Measurements from ENCODE around the gene MAD2L1BP.
"Not testable (repeated sequence)": the region's sequence is repeated elsewhere in the genome, so short reads cannot be mapped to it uniquely, and the experiment has no call there.

Gene MAD2L1BP, protein sequence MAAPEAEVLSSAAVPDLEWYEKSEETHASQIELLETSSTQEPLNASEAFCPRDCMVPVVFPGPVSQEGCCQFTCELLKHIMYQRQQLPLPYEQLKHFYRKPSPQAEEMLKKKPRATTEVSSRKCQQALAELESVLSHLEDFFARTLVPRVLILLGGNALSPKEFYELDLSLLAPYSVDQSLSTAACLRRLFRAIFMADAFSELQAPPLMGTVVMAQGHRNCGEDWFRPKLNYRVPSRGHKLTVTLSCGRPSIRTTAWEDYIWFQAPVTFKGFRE

DNA sequence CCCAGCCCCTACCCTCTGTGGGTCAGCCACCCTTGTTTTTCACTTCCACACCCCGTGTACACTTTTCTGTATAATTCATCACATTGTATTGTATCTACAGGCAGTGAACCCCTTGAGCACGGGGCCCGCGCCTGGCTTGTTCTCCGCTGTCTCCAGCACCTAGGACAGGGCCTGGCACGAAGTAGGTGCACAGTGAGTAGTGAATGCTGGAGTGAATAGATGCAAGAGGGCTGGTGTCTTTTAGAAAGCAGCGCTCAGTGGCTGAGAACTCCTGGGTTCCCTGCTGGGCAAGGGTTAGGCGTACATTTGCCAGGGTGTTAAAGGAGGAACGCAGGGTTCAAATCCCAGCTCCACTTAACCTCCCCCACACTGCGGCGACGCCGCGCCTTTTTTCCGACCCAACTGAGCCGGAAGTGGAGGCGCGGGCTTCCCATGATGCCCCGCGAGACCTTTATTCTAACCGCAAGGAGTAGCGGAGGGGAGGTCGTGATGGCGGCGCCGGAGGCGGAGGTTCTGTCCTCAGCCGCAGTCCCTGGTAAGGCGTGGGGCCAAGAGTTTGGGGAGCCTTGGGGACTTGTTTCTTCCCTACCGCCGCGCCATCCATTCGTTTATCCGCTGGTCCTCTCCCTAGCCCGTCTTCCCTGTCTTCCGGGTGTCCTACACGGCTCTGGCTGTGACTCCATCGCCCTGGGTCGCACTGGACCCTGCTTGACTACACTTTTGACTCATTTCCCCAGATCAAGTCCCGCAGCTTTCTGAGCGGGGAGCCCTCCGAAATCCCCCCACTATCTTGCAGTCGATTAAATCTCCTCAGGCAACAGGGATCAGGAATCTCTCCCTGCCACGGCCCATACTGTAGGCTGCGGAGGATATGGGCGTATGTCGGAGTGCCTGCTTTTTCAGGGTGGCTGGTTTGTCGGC is at the start of gene MAD2L1BP:
Gene MAD2L1BP (plus strand): TSS at position 454 of the 921 bp plus-strand sequence. CDS start 36 bp downstream, at position 490.
- peak; percentile 87 for DNase-seq

DNA sequence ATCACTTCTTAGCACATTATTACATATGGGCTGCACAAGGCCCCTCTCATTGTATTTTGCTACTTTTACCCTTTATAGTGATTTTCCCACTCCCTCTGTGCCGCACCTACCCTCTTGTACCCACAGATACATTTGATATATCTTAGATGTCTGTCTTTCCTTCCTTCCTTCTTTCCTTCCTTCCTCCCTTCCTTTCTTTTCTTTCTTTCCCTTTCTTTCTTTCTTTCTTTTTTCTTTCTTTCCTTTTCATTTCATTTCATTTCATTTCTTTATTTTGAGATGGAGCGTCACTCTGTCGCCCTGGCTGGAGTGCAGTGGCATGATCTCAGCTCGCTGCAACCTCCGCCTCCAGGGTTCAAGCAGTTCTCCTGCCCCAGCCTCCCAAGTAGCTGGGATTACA is 47.4 kb upstream of the MAD2L1BP start:
- DNase-seq: no peak

DNA sequence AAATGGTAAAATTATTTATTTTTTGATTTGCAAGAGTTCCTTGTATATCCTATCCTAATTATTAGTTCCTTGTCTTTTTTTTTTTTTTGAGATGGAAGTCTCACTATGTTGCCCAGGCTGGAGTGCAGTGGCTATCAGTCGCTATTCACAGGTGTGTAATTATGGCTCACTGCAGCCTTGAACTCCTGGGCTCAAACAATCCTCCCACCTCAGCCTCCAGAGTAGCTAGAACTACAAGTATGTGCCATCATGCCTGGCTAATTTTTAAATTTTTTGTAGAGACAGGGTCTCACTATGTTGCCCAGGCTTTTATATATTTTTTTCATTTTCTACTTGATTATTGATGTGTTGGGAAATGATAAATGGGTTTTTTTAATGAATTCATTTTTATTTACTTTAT is 46.1 kb upstream of the MAD2L1BP start:
- DNase-seq: not testable (repeated sequence)

DNA sequence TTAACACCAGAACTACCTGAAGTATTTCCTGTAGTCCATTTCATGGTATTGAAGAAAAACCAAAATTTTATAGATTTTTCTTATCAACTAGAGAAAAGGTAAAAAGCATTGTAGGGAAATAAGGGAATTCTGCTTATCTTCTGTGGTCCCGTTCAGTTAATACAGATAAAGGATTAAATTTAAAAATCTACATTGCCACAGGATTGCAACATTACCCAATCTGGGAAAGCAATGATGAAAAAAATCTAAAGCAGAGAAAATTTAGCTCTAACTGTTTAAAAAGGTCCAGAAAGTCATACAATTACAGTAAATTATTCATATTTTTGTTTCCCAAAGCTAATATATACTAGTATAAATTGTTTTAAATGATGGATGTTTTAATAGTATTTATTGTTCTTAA is 41.7 kb upstream of the MAD2L1BP start:
- no peak for DNase-seq

DNA sequence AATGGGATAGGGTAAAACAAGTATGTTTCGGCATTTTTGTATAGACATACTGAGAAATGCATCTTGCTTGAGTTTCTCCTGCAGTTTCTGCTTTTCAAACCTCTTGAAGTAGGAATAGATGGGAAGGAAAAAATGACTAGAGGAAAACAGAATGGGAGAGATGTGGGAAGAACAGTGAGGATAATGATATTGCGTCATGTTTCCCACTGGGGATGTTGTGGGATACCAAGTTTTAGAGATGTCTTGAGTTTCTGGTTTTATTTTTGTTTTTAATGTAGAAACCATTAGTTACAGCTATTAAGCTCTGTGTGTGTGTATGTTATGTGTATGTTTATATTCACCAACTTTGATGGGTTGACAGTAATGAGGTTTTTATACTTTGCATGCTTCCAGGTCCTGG is 35.0 kb upstream of the MAD2L1BP start:
- DNase-seq: no peak

DNA sequence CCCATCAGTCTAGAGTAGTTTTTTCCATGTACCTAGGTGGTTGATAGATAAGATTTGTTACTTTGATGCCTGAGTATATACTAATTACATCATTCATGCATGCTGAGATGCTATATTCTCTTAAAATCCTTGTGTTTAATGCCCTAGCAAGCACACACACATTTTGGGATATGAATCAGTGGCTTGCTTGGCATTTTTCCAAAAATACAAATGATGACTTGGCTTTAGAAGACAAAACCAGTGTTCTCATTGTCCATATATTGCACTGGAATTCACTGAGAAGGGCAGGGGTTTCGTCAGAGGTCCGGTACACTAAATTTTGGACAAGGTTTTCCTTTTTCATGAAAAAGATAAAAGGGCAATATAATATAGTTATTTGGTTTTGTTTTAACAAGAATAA is 31.5 kb upstream of the MAD2L1BP start:
- no peak for DNase-seq

DNA sequence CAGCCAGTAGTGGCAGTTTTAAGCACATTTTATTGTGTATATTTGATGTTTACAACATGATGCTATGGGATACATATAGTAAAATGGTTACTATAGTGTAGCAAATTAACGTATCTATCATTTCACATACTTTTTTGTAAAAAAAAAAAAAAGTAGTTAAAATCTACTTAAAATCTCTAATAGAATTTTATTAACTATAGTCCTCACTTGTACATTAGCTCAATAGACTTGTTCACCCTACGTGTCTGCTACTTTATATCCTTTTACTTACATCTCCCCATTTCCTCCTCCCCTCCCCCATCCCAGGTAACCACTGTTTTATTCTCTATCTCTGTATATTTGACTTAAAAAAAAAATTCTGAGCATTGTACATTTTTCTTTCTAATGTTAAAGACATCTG is 29.6 kb upstream of the MAD2L1BP start:
- DNase-seq: no peak

DNA sequence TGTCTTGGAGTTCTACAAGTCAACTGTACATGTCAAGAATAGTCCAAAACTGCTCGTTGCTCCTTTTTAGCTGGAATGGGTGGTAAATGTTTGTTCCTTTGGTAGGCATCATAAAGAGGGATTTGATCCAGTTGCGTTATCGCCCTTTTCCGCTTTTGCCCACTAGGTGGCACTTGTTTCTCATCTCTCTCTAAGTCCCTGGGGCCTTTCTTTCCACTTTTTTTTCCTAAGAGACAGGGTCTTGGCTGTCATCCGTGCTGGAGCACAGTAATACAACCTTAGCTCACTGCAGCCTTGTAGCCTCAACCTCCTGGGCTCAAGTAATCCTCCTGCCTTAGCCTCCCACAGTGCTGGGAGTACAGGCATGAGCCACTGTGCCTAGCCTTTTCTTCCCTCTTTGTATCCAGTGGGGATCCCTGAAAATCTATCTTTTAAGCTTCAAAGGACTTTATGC is 27.3 kb upstream of the MAD2L1BP start:
- DNase-seq: peak; percentile 77

DNA sequence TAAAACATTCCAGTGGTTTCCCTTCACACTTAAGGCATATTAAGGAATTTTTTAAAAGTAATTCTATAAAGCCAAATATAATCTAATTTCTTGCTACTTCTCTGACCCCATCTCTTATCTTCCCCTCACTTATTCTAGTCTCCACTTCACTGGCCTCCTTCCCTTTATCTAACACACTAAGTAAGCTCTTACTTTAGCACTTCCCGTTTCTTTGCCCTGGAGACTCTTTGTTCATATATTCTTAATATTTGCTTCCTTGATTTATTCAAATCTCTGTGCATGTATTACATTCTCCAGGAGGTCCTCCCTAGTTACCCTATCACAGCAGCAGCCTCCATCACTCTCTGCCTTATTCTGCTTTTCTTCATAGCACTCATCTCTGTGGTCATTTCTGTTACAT is 26.8 kb upstream of the MAD2L1BP start:
- no peak for DNase-seq

DNA sequence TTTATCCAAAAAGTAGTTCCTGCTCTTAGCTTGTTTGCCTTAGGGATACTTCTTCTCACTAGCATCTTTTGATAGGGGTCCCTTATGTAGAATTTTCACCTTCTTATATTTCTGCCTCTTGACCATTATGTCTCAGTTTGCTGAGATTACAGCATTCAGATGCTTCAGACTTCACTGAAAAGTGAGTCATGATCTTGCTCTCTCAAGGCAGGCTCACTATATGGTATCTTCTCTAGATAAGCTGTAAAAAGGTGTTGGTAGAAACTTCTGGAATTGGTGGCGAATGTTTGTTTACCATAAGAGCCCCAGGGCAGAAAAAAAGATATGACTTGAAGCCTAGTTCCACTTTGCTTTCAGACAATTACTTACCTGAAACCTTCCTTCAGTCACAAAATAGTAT is 26.2 kb upstream of the MAD2L1BP start:
- no peak for DNase-seq

DNA sequence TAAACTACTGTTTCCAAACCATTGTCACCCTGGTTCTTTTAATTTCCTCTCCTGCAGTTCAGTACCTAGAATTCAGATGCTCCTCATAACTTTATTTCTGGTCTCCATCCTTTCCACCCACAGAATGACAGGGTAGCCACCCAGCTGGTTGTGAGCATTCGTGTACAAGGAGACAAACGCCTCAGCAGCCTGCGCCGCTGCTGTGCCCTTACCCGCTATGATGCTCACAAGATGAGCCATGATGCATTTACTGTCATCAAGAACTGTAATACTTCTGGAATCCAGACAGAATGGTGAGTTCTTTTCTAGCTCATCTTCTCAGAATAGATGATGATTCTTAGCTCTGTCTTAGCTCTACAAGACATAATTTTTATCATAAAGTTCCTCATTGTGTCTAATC is 25.2 kb upstream of the MAD2L1BP start:
- no peak for DNase-seq

DNA sequence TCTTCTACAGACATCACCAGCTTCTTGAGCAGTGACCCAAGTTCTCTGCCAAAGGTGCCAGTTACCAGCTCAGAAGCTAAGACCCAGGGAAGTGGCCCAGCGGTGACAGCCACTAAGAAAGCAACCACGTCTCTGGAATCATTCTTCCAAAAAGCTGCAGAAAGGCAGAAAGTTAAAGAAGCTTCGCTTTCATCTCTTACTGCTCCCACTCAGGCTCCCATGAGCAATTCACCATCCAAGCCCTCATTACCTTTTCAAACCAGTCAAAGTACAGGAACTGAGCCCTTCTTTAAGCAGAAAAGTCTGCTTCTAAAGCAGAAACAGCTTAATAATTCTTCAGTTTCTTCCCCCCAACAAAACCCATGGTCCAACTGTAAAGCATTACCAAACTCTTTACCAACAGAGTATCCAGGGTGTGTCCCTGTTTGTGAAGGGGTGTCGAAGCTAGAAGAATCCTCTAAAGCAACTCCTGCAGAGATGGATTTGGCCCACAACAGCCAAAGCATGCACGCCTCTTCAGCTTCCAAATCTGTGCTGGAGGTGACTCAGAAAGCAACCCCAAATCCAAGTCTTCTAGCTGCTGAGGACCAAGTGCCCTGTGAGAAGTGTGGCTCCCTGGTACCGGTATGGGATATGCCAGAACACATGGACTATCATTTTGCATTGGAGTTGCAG is 21.8 kb upstream of the MAD2L1BP start:
- no peak for DNase-seq

DNA sequence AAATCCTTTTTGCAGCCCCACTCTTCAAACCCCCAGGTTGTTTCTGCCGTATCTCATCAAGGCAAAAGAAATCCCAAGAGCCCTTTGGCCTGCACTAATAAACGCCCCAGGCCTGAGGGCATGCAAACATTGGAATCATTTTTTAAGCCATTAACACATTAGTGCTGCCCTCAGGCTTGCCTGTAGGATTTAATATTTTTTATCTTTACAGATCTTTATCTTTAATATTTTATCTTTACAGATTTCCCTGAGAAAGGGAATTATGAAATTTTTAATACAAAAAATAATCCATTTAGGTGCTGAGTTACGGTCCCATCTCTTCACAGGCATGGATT is 21.3 kb upstream of the MAD2L1BP start:
- DNase-seq: no peak

DNA sequence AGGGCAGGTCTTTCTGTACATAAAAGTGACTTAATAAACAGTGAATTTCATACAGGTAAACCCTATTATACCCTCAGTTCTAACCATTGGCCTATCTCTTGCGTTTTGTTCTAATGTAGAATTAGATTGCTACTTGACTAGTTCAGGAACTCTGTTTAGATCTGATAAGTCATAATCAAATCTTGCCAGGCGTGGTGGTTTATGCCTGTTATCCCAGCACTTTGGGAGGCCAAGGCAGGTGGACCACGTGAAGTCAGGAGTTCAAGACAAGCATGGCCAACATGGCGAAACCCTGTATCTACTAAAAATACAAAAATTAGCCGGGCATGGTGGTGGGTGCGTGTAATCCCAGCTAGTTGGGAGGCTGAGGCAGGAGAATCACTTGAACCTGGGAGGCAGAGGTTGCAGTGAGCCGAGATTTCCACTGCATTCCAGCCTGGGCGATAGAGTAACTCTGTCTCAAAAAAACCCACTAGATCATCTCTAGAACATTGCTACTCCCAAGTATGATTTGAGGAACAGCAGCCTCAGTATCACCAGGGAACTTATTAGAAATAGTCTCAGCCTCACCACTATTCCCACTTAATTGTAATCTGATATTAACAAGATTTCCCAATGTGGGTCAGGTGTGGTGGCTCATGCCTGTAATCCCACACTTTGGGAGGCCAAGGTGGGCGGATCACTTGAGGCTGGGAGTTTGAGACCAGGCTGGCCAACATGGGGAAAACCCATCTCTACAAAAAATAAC is 18.7 kb upstream of the MAD2L1BP start:
- no peak for DNase-seq

DNA sequence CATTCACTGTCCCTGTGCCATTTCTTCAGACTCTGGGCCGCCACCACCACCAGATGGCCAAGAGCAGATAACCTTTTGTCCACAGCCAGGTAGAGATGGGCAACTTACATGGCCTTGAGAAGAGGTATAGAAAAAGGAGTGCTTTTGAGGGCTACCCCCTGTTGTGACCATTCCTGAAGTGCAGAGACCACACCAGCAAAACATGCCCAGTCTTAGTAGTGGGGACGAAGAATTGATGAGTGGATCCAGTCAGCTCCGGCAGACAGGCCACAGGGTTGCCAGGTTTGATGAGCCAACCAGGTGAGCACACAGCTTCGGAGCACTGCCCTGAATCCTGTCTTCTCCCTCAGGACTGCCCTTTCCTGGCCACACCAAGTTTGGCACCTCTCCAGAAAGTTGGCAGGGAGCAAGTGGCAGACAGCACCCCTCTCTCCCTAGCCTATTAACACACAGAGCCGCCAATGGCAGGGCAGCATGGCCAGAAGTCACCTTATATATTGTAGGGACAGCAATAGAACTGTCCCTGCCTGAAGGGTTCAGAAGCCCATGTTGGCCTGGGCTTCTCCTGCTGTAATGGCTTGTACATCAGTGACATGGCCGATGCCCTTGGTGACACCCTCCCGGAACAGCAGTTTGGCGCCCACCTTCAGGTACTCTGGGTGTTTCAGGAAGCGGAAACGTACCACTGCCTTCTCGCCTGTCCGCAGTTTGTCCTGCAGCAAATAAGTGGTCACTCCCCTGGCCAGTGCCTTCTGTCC is 14.4 kb upstream of the MAD2L1BP start:
- DNase-seq: no peak

DNA sequence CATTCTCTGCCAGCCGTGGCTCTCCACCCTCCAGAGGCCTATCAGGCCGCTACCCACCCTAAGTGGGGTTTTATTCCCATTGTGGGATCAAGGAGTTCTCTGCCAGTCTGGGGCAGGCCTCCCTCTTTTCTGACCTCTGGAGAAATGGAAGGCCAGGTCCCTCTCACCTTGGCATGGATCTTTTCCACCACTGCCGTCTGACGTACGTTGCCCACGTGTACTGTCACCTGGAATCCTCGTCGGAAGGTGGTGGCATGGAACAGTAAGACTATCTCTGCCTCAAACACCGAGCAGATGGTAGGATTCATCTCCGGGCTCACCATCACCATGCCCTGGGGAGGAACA is 13.8 kb upstream of the MAD2L1BP start:
- no peak for DNase-seq

DNA sequence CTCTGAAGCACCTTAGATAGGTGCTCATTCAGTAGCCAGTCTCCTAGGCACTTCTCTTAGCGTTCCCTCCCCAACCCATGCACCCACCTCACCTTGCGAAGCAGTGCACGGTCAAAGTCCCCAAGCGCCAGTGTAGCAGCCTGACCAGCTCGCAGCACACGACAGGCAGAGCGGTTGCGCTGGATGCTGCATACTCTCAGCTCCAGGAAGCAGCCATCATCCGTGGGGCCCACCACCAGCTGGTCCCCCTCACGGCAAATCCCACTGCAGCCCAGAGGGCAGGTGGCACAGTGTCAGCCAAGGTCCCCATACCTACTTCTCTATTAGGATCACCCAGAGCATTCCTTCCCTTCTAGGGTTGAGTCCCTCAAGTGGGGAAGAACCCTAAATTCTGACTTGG is 13.1 kb upstream of the MAD2L1BP start:
- DNase-seq: no peak

DNA sequence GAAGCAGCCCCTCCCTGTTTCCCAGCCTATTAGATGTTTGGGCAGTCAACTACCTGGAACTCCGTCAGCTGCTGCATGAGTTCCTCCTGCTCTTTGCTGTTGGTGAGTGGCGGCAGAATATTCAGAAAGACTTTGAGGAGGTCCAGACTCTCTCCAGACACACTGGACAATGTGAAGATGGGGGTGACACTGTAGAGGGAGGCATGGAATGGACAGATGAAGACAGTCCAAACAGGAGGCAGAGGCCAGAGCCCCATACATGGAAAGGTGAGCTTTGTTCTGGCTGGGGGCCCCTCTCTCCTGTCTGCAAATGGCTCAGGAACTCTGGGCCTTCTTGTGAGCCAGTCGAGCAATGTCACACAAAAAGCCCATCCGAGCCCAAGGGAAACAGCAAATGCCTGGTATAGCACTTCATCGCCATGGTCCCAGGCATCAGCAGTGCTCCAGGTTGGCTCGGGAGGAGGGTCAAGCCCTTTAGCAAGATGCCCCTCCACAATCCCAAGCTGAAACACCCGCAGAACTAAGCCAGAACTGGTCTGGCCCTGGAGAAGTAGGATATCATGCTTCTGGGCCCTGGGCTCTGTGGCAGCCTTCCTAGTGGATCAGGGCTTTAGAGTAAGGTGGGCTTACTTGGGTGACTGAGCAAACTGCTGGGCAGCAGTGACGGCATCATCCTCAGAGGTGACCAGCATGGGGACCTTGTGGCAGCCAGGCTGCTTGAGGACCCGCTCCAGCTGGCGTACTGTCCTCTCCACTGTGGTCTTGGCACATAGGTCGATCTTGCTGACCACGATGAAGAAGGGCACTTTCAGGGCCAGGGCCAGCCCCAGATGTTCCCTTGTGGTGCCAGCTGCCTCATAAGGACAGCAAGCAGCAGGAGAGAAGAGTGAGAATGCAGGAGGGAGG is 11.5 kb upstream of the MAD2L1BP start:
- DNase-seq: no peak

DNA sequence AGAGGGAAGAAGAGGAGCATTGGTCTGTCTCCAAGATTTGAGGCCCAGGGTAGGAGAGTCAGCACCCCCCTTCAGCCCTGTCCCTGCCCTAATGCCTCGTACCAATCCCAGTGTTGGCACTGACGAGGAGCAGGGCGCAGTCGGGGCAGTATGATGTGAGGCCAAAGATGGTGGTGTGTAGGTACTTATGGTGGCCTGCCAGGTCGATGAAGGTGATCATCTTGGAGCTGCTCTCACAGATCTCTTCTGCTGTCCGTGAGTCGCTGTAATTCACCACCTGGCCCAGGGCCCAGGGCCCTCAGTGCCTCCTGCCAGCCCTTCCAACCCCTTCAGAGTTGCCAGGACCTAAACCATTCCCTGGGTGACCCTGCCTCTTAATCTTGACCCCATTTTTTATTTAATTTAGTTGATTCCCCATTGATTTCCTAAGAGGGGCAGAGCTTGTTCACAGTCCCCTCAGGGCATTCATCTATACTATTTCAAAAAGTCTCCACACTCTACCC is 10.8 kb upstream of the MAD2L1BP start:
- no peak for DNase-seq

DNA sequence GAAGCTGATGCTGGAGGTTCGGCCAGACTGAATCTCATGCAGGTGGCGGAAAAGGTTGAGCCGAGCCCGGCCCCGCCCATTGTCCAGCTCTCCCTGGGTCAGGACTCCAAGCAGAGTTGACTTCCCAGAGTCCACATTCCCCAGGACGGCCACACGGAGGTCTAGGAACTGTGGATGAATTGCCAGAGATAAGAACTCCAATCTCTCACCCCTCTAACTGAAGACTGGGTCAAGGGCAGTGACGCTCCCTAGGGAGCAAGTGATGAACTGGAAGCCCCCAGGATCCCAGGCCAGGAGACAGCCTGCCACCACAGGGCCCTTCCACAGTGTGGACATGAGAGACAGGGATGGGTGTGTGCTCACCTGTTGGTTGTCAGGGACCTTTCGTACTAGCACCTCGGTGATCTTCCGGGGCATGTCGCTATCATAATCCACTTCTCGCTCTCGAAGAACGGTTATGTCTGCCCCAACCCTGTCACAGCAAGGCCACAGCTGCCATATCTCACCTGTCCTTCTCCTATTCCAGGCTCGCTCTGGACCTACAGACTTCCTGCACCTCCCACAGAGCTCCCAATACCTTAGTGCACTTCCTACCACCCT is 10.1 kb upstream of the MAD2L1BP start:
- no peak for DNase-seq
